H1 (cell line): ENCODE measurements around the gene POLR3K. TPM values are rescaled to one million over a fixed set of nuclear protein-coding genes. Genes with fewer than 3 reads are reported as not detected.

ENCODE experiments used
- CTCF ChIA-PET: fragments of 300-600 bp; sonication (Branson Sonifier 250); formaldehyde crosslinking; loops from one replicate; lab custom pipeline; 2021; ENCODE audit not compliant: partially characterized antibody; lab: Charles Lee
- POLR2A ChIA-PET: fragments of 300-600 bp; sonication (Branson Sonifier 250); formaldehyde crosslinking; loops from one replicate; lab custom pipeline; 2021; ENCODE audit warnings: inconsistent platforms; ENCODE audit not compliant: partially characterized antibody; lab: Charles Lee
- DNase-seq, 2 experiments: peaks; one replicate each; pipeline versions ENCODE4 v3.0.0 to v3.0.0-alpha.2; 2010 to 2022; ENCODE audit warnings: low spot score in 2 of 2, low read depth in 1 of 2, mixed read lengths in 1 of 2
- FAIRE-seq: peaks from 2 replicates; lab custom pipeline; 2011; peaks lifted over from hg19 to GRCh38; lab: Jason Lieb, UNC
- H2AFZ ChIP-seq: 2 replicates; pipeline ENCODE4 v1.8.1; 2012; ENCODE audit warnings: low read length, inconsistent platforms
- H2AK5ac ChIP-seq: 2 replicates; pipeline ENCODE4 v1.6.1; 2013; ENCODE audit warnings: low read depth, low read length
- H2BK120ac ChIP-seq: replicated peaks from 2 replicates; pipeline ENCODE3; 2013; ENCODE audit warnings: low read depth, low read length, inconsistent platforms
- H2BK12ac ChIP-seq: 2 replicates; pipeline ENCODE4 v1.6.1; 2013; ENCODE audit warnings: low read depth, low read length
- H2BK15ac ChIP-seq: 2 replicates; pipeline ENCODE4 v1.6.1; 2013; ENCODE audit warnings: low read length
- H2BK20ac ChIP-seq: 2 replicates; pipeline ENCODE4 v1.6.1; 2013; ENCODE audit warnings: low read length
- H2BK5ac ChIP-seq: 2 replicates; pipeline ENCODE4 v1.6.1; 2013; ENCODE audit warnings: low read depth, low read length
- H3K14ac ChIP-seq: 2 replicates; pipeline ENCODE4 v1.6.1; 2013; ENCODE audit warnings: inconsistent platforms; ENCODE audit not compliant: insufficient read length
- H3K18ac ChIP-seq: 2 replicates; pipeline ENCODE4 v1.6.1; 2013; ENCODE audit warnings: low read length; ENCODE audit errors: extremely low read depth
- H3K23ac ChIP-seq: 2 replicates; pipeline ENCODE4 v1.6.1; 2013; ENCODE audit warnings: inconsistent platforms; ENCODE audit not compliant: insufficient read length
- H3K23me2 ChIP-seq: 2 replicates; pipeline ENCODE4 v1.6.1; 2013; ENCODE audit warnings: low read depth, low read length
- H3K27ac ChIP-seq: 2 replicates; pipeline ENCODE4 v1.6.1; 2011; ENCODE audit warnings: low read depth, low read length, inconsistent platforms
- H3K27me3 ChIP-seq, 4 experiments: replicated peaks in 1 of 4; 1 replicate in 1 of 4; 2 replicates in 3 of 4; pipeline versions ENCODE4 v1.6.1 to v1.8.1; 2011 to 2013; ENCODE audit warnings: low read length in 3 of 4, mild to moderate bottlenecking in 3 of 4, inconsistent platforms in 2 of 4, mixed read lengths in 2 of 4, moderate library complexity in 1 of 4; ENCODE audit not compliant: control insufficient read depth in 3 of 4, insufficient read depth in 3 of 4; ENCODE audit errors: extremely low read depth in 1 of 4
- H3K36me3 ChIP-seq, 4 experiments: 2 replicates each; pipeline versions ENCODE4 v1.6.1 to v1.8.1; 2011 to 2013; ENCODE audit warnings: mild to moderate bottlenecking in 4 of 4, low read length in 3 of 4, moderate library complexity in 2 of 4, control low read depth in 1 of 4, inconsistent platforms in 1 of 4; ENCODE audit not compliant: insufficient read depth in 4 of 4, control insufficient read depth in 2 of 4
- H3K4ac ChIP-seq: replicated peaks from 2 replicates; pipeline ENCODE3; 2013; ENCODE audit warnings: low read length, low read depth, mixed read lengths, inconsistent platforms; ENCODE audit not compliant: insufficient read length
- H3K4me1 ChIP-seq, 4 experiments: replicated peaks in 1 of 4; 1 replicate in 1 of 4; 2 replicates in 3 of 4; pipeline versions ENCODE4 v1.6.1 to v1.8.1; 2011 to 2013; ENCODE audit warnings: low read length in 3 of 4, inconsistent platforms in 2 of 4, mixed read lengths in 1 of 4; ENCODE audit not compliant: insufficient read depth in 4 of 4, control insufficient read depth in 3 of 4
- H3K4me2 ChIP-seq, 2 experiments: 2 replicates each; pipeline versions ENCODE4 v1.6.1 to v1.8.1; 2011 to 2013; ENCODE audit warnings: low read depth in 2 of 2, low read length in 2 of 2, control low read depth in 1 of 2, inconsistent platforms in 1 of 2, mild to moderate bottlenecking in 1 of 2; ENCODE audit not compliant: insufficient read depth in 1 of 2
- H3K4me3 ChIP-seq, 4 experiments: fragments of 200-600, 300-600 bp in 1 of 4; sonication (generic), shearing (Covaris generic), sonication (Bioruptor Twin) in 1 of 4; 2 replicates each; pipeline versions ENCODE4 v1.5.1 to v1.8.1; 2011 to 2016; ENCODE audit warnings: low read length in 4 of 4, low read depth in 3 of 4, control low read depth in 2 of 4, inconsistent platforms in 2 of 4, mild to moderate bottlenecking in 2 of 4, mixed read lengths in 1 of 4, moderate library complexity in 1 of 4; ENCODE audit not compliant: insufficient read depth in 2 of 4; ENCODE audit errors: extremely low read depth in 1 of 4
- H3K56ac ChIP-seq: replicated peaks from 2 replicates; pipeline ENCODE3; 2013; ENCODE audit warnings: low read depth, mild to moderate bottlenecking, mixed read lengths, low read length, inconsistent platforms; ENCODE audit not compliant: insufficient read length
- H3K79me1 ChIP-seq: 2 replicates; pipeline ENCODE4 v1.6.1; 2013; ENCODE audit warnings: low read depth, low read length, control low read depth
- H3K79me2 ChIP-seq, 2 experiments: 2 replicates each; pipeline versions ENCODE4 v1.6.1 to v1.8.1; 2012 to 2013; ENCODE audit warnings: low read length in 2 of 2, mild to moderate bottlenecking in 2 of 2, inconsistent platforms in 1 of 2; ENCODE audit not compliant: insufficient read depth in 2 of 2, control insufficient read depth in 1 of 2
- H3K9ac ChIP-seq, 4 experiments: replicated peaks in 1 of 4; 1 replicate in 1 of 4; 2 replicates in 3 of 4; pipeline versions ENCODE4 v1.6.1 to v1.8.1; 2011 to 2013; ENCODE audit warnings: low read depth in 3 of 4, low read length in 3 of 4, control low read depth in 2 of 4, mild to moderate bottlenecking in 2 of 4, moderate library complexity in 2 of 4, inconsistent platforms in 1 of 4; ENCODE audit errors: extremely low read depth in 1 of 4
- H3K9me3 ChIP-seq, 2 experiments: 2 replicates each; pipeline versions ENCODE4 v1.6.1 to v1.8.1; 2012 to 2013; ENCODE audit warnings: mild to moderate bottlenecking in 2 of 2, moderate library complexity in 2 of 2, control low read depth in 1 of 2, inconsistent platforms in 1 of 2, low read depth in 1 of 2, low read length in 1 of 2, mixed read lengths in 1 of 2; ENCODE audit not compliant: insufficient read depth in 2 of 2
- H4K20me1 ChIP-seq, 2 experiments: replicated peaks in 1 of 2; 2 replicates each; pipeline versions ENCODE3 to v1.8.1; 2011 to 2013; ENCODE audit warnings: inconsistent platforms in 2 of 2, low read length in 2 of 2, mild to moderate bottlenecking in 1 of 2; ENCODE audit not compliant: insufficient read depth in 2 of 2, control insufficient read depth in 1 of 2
- H4K5ac ChIP-seq: 2 replicates; pipeline ENCODE4 v1.6.1; 2013; ENCODE audit warnings: low read length, low read depth, mixed read lengths, inconsistent platforms; ENCODE audit not compliant: insufficient read length
- H4K8ac ChIP-seq: 2 replicates; pipeline ENCODE4 v1.8.0; 2013; ENCODE audit warnings: mild to moderate bottlenecking, moderate library complexity, low read length, inconsistent platforms; ENCODE audit not compliant: insufficient read depth; ENCODE audit errors: extremely low read depth
- H4K91ac ChIP-seq: replicated peaks from 2 replicates; pipeline ENCODE3; 2013; ENCODE audit warnings: low read length, mixed read lengths, inconsistent platforms; ENCODE audit not compliant: insufficient read length
- ATF3 ChIP-seq: IDR thresholded peaks from 2 replicates; pipeline ENCODE4 v1.6.1; 2011; ENCODE audit warnings: low read depth, mild to moderate bottlenecking, low read length; ENCODE audit not compliant: insufficient read depth
- EP300 ChIP-seq, 2 experiments: IDR thresholded peaks; 1 replicate in 1 of 2; 2 replicates in 1 of 2; pipeline ENCODE4 v1.6.1; 2011 to 2012; ENCODE audit warnings: low read depth in 2 of 2, low read length in 2 of 2, mild to moderate bottlenecking in 2 of 2, borderline replicate concordance in 1 of 2, inconsistent platforms in 1 of 2, moderate library complexity in 1 of 2
- HDAC2 ChIP-seq, 2 experiments: fragments of 300-600 bp in 1 of 2; sonication (generic) in 1 of 2; IDR thresholded peaks; 2 replicates each; pipeline ENCODE4 v1.6.1; 2011 to 2012; ENCODE audit warnings: low read depth in 2 of 2, low read length in 2 of 2, mild to moderate bottlenecking in 2 of 2, moderate library complexity in 2 of 2, borderline replicate concordance in 1 of 2, inconsistent platforms in 1 of 2
- HDAC6 ChIP-seq: IDR thresholded peaks from one replicate; pipeline ENCODE4 v1.7.1; 2012; ENCODE audit warnings: low read depth, mild to moderate bottlenecking, inconsistent platforms, low read length, moderate library complexity
- JUN ChIP-seq: IDR thresholded peaks from 2 replicates; pipeline ENCODE4 v1.6.1; 2011; ENCODE audit warnings: low read depth, mild to moderate bottlenecking, improper control_type of control experiment, low read length
- NANOG ChIP-seq: IDR thresholded peaks from 2 replicates; pipeline ENCODE4 v1.6.1; 2011; ENCODE audit warnings: low read length, low read depth, mild to moderate bottlenecking, inconsistent platforms; ENCODE audit not compliant: insufficient read depth, poor library complexity, severe bottlenecking
- NRF1 ChIP-seq: IDR thresholded peaks from 2 replicates; pipeline ENCODE4 v1.6.1; 2011; ENCODE audit warnings: mild to moderate bottlenecking, low read depth, low read length, improper control_type of control experiment
- PHF8 ChIP-seq: fragments of 200-600 bp; sonication (generic); conservative IDR thresholded peaks from 2 replicates; pipeline ENCODE4 v1.7.1; 2012; ENCODE audit warnings: low read depth, mild to moderate bottlenecking, inconsistent platforms, low read length, moderate library complexity
- RBBP5 ChIP-seq: IDR thresholded peaks from 2 replicates; pipeline ENCODE4 v1.7.1; 2012; ENCODE audit warnings: low read depth, mild to moderate bottlenecking, inconsistent platforms, low read length, moderate library complexity, borderline replicate concordance
- RXRA ChIP-seq: IDR thresholded peaks from 2 replicates; pipeline ENCODE4 v1.6.1; 2011; ENCODE audit warnings: low read depth, mild to moderate bottlenecking, low read length, moderate library complexity; ENCODE audit not compliant: insufficient read depth
- SP4 ChIP-seq: IDR thresholded peaks from 2 replicates; pipeline ENCODE4 v1.6.1; 2012; ENCODE audit warnings: low read length, inconsistent platforms
- whole genome bisulfite sequencing, 2 experiments: shearing (Covaris generic) in 1 of 2; methylation state at CpG; one replicate each; pipeline versions ENCODE4 v1.1.6 to v1.1.7; 2013 to 2015; ENCODE audit warnings: low lambda C conversion rate in 2 of 2, mixed read lengths in 2 of 2, inconsistent platforms in 1 of 2, low coverage in 1 of 2, missing lambda C conversion rate in 1 of 2; ENCODE audit not compliant: insufficient replicate concordance in 2 of 2, insufficient coverage in 1 of 2, insufficient read length in 1 of 2; ENCODE audit errors: extremely low coverage in 1 of 2, missing lambda C conversion rate in 1 of 2; 5-methylcytosine and 5-hydroxymethylcytosine counted together
- polyA plus RNA-seq, 7 experiments: library from polyadenylated mRNA; depleted of rRNA in 3 of 7; stranded (reverse) in 5 of 7; unstranded in 2 of 7; fragments of >200 nt in 5 of 7; fragments of 200-250 nt in 2 of 7; gene quantifications; 1 replicate in 5 of 7; 2 replicates in 1 of 7; 4 replicates in 1 of 7; pipeline versions ENCODE4 v1.2.1 to v1.2.3, GENCODE V29; 2011 to 2013; ENCODE audit warnings: missing spikeins in 2 of 7, mixed read lengths in 2 of 7
- total RNA-seq: library from RNA; stranded (reverse); fragmentation: NEBNext Ultra II Directional; extraction: Animal tissue kit (Norgen Biotek cat#: 25700); gene quantifications from 2 replicates; pipeline ENCODE4 v1.2.1, GENCODE V29; 2021

Gene POLR3K
- total and polyA plus RNA-seq, 2 of the 8 experiments (the other 6 are each of a cell fraction or from before 2014, with no cell fraction given), result 45.4 to 80.5 TPM

DNA sequence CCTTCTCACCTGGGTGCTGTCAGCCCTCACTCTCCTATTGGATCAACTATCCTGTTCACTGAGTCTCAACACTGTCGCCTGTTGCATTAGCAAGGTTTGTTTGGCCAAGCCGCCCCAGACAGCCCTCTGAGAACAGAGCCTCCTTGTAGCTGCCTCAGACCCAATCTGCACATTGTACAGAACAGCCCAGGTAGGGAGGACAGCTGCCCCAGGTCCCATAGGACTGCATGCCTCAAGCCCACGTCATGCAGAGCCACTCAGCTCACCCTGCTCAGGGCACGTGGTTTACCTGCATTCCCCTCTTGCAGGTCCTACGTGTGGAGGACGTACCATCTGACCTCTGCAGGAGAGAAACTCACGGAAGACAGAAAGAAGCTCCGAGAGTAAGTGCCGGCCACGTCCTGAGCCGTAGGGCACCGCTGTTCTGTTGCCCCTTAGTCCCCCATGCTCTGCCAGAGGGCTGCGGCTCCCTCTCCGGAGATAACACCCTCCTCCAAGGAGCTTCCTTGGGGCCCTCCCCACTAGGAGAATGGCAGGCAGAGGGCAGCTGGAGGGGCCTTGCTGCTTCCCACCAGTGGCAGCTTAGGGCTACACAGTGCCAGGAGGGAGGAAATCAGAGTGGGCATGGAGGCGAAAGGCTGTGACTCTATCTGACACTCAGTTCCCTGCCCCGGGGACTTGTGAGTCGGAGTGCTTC is 3.0 kb upstream of the POLR3K start:
- peaks cover 5% of the 10 kb centered on the region; the same call in 1 of the 2 replicates for H3K23me2 ChIP-seq
- H3K4me1 ChIP-seq, result no peaks in the 10 kb centered on the region
- no peak overlapping the region for H2BK12ac ChIP-seq
- H2BK20ac ChIP-seq, result no peak overlapping the region
- no peak overlapping the region for H3K56ac ChIP-seq
- H3K23ac ChIP-seq, result no peak overlapping the region
- ChIA-PET POLR2A (interaction anchor here (1.0 to 2.6 kb wide), 7 partner anchors 9 to 40 kb away, joined by 3 to 12 read pairs (median 3); partner anchors contain the start of gene RHBDF1), CTCF (interaction anchor here (0.8 to 21.2 kb wide), 7 partner anchors 8 to 132 kb away, joined by 3 to 856 read pairs (median 3); partner anchors contain the start of gene MPG)
- no peak overlapping the region for H2AK5ac ChIP-seq
- H2BK15ac ChIP-seq, result no peak overlapping the region
- no peak for DNase-seq
- H3K4me3 ChIP-seq, result no peak overlapping the region
- H3K36me3 ChIP-seq, result peaks cover 18 to 50% (median 32%) of the 10 kb centered on the region in 4 experiments
- H4K5ac ChIP-seq, result no peak overlapping the region
- no peaks in the 10 kb centered on the region for H3K27me3 ChIP-seq
- H4K91ac ChIP-seq, result no peak overlapping the region
- H2AFZ ChIP-seq, result no peak overlapping the region
- H4K8ac ChIP-seq, result no peak overlapping the region
- no peak overlapping the region for H3K4me2 ChIP-seq
- no peaks in the 10 kb centered on the region for H3K9me3 ChIP-seq
- no peak overlapping the region for H3K18ac ChIP-seq
- H3K4ac ChIP-seq, result no peak overlapping the region
- peaks cover 0 to 16% of the 10 kb centered on the region in 2 experiments; a peak in 2 of 4 replicates for H3K79me2 ChIP-seq
- H3K27ac ChIP-seq, result no peak overlapping the region
- H3K14ac ChIP-seq, result no peak overlapping the region
- no peak overlapping the region for H3K9ac ChIP-seq
- 93% methylated on average over 17 of the region's 17 CpGs; no CpG with 5 or more reads in 1 of the 2 experiments for WGBS, 2 experiments
- peaks cover 2 to 8% of the 10 kb centered on the region in 2 experiments for H4K20me1 ChIP-seq
- no peak overlapping the region for H2BK5ac ChIP-seq
- no peak for FAIRE-seq
- peaks cover 1% of the 10 kb centered on the region for H3K79me1 ChIP-seq
- no peak overlapping the region for H2BK120ac ChIP-seq
- TF ChIP-seq NRF1, result no peak
- no peak for TF ChIP-seq SP4
- no peak for TF ChIP-seq RBBP5
- TF ChIP-seq ATF3, result no peak
- TF ChIP-seq HDAC2 (IDR thresholded peaks at IDR 0.05; ENCODE audit: borderline replicate concordance in 1 of 2, low read depth in 2 of 2, low read length in 2 of 2), result no peak
- TF ChIP-seq EP300 (IDR thresholded peaks at IDR 0.05; ENCODE audit: borderline replicate concordance in 1 of 2, low read depth in 2 of 2, low read length in 2 of 2), result no peak
- TF ChIP-seq NANOG, result no peak
- TF ChIP-seq RXRA, result no peak
- no peak for TF ChIP-seq PHF8
- TF ChIP-seq HDAC6, result no peak
- TF ChIP-seq JUN, result no peak
